Stimulated activated naive CD4-positive, alpha-beta T cell treated with Interleukin-2 at 50 U/mL for 16 hours (primary cell): ENCODE measurements around the gene TIMM21.

Experiments used
- DNase-seq: peaks from one replicate; lab custom pipeline; 2025; lab: John Stamatoyannopoulos, UW

The TIMM21 gene, protein sequence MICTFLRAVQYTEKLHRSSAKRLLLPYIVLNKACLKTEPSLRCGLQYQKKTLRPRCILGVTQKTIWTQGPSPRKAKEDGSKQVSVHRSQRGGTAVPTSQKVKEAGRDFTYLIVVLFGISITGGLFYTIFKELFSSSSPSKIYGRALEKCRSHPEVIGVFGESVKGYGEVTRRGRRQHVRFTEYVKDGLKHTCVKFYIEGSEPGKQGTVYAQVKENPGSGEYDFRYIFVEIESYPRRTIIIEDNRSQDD

DNA sequence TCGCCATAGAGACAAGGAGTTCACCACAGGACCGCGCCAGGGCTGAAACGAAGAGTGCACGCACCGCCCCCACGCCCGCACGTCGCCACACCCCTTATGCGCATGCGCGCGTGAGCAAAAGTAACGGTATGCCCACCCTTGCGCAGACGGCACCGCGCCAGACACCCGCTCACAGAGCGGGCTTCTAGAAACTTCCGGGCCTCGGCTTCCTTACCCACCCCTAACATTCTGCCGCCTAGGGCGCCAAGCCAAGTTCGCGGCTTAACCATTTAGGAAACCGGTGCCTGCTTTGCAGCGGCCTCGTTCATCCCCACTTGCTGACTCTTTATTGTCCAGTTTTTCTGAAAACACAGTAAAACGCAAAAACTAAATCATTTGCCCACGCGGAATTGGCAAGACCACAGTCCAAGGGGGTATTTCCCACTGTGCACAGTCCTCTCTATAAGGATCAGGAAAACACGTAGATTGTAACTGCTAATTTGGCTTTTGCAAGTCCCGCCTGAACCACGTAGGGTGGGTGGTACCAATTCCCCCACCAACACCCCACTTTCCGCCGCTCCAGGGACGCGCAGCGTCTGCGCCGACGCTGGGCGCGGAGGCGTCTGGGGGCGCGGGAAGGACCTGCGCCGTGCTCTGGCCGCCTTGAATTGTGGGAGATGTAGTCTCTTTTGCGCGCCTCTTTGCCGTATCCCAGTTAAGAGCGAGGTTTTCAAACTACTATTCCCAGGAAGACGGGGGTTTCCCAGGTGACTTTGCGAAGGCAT lies at the start of gene TIMM21, which contains the start of gene FBXO15:
Gene TIMM21 (plus strand): TSS at position 745 of the 764 bp plus-strand sequence. CDS start 286 bp downstream, outside the sequence.
Gene FBXO15 (minus strand): TSS at position 56 of the 764 bp plus-strand sequence. CDS start 49 bp downstream, at position 7.
- peak; percentile 94 for DNase-seq

DNA sequence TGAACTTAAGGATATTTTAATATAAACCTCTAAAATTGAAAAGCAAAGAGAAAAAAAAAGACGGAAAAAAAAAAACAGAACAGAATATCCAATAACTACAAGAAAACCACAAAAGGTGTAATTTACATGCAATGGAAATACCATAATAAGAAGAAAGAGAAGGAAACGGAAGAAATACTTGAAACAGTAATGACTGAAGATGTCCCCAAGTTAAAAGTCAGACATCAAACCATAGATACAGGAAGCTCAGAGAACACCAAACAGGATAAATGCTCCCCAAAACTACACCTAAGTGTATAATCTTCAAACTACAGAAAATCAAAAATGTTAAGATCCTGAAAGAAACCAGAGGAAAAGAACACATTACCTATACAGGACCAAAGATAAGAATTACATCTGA lies 39.9 kb upstream of the TIMM21 start:
- no peak for DNase-seq

DNA sequence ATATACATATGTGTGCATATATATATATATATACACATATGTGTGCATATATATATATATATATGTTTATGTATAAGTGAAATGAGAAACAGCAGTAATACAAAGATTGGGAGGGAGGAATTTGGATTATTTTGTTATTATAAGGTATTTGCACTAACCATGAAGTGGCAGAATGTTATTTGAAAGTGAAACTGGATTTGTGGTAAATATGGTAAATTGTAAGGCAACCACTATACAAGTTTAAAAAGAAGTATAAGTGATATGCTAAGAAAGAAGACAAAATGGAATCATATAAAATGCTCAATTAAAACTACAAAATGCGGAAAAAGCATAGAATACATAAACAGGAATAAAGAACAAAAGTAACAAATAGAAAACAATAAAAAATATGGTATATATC lies 38.2 kb upstream of the TIMM21 start:
- DNase-seq: no peak

DNA sequence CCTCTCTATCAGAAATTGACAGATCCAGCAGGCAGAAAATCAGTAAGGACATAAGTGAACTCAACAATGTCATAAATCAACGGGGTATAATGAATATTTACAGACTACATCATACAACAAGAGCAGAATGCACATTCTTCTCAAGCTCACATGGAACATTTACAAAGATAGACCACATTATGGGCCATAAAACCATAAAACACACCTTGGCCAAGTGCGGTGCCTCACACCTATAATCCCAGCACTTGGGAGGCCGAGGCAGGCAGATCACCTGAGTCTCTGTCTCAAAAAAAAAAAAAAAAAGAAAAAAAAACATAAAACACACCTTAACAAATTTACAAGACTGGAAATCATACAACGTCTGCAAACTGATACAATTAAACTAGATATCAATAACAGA lies 37.3 kb upstream of the TIMM21 start:
- no peak for DNase-seq

DNA sequence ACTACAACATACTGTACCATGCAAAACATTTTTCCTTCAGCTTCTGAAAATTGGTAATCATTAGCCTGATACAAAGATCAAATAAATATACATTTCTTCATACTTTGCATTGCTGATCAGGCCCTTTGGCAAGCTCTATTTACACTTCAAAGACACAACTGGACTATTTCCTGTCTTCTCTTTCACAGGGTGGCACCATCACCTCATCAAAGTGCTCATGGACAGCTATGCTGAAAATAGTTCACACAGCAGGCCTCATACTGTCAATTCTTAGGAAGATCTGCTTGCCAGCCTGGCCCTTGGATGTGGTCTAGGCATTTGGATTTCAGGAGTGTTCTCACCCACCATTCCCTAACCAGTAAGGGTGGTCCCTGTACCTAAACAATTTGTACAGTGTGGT lies 34.6 kb upstream of the TIMM21 start:
- DNase-seq: no peak

DNA sequence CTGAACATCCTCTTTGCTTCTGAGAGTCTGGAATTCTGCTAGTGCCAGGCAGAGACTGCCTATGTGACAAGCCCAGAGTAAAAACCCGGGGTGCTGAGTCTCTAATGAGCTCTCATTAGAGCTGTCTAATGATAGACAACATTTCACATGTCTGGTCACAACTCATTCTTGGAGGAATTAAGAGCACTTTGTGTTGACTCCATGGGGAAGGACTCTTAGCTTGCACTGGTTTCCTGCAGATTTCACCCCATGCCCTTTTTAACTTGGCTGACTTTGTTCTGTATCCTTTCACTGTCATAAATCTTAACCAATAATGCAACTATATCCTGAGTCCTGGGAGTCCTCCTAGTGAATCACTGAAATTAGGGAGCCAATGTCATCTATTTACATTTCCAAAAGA lies 34.2 kb upstream of the TIMM21 start:
- DNase-seq: no peak

DNA sequence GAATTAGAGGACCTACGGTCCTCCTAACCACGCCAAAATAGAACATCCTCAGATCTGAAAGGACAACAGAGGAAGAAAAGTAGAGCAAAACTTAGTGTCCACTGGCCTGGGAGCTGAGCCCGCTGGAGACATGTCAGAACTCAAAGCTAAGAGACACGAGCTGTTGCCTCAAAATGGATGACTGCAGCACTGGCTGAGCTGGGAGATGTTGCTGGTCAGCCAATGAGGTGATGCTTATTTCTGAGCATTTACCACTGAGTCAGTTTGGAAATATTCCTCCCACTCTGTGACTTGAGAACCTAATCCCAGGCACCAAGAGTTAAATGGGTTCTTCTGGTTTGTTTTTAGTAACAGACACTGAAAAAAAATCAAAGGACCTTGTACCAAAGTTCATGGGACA lies 33.3 kb upstream of the TIMM21 start:
- DNase-seq: no peak

DNA sequence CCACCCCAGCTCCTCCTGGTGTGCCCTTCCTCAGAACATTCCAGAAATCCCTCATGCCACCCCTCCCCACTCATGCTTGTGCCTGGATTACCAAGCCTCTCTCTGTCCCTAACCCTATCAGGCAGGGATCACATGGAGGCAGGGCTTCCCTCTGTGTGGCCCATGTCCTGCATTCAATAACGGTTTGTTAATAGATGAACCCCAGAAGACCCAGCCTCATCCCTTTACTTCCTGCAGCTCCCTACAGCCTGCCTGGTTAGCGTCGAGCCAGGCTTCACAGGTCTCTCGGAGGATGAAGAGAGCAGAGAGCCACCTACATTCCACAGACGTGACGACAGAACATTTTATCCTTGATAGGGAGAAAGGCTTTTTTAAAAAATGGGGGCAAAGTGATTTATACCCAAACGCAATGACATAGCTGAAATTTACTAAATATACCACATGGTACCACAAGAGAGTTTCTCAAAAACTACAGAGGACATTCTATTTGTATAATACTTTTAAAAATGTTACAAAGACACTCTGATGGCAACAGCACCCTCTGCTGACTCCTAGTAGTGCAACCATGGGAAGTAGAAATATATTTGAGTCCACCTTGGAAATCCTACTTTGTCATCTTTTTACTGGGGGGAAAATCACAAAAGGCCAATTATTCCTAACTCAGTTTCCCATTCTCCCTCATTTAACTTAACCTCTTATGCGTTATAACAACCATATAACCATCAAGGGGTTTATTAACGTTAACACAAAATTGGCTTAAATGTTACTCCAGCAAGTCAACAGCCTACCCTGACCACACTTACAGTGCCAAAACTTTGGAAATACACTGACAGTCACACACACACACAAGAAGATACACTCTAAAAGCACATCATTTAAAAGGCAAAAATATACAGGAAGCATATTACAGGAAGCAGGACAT lies 31.4 kb upstream of the TIMM21 start:
- no peak for DNase-seq

DNA sequence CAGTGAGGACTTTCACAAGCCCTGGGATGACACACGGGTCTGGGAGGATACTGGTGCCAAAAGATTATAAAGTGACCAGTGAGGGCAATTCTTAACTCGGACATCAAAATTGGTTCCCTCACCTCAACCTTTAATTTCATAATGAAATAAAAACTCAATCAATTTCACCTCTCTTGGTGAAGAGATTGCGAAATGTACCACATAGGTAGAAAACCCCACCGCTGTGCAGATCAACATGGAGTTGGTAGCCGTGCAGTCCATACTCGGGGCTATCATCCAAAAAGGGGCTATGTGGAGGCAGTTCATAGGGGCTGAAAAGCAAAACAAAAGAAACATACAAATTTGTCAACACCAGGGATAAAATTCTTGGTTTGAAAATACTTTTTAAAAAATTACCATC lies 25.1 kb upstream of the TIMM21 start:
- DNase-seq: no peak

DNA sequence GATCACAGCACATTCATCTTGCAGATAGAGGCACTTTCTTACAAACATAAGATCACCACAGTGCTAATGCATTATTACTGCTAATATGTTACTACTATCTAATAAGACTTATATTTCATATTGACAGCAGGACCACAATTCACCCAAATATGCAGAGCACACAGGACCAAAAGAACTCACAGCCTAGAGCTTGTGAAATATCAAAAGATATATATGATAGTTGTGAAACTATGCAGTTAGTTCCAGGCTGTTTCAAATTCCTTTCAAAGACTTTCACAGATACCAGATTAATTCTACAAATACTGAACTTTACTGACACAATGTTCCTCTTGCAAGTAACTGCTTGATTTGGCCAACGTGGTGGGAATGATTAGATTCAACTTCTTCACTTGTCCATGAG lies 23.7 kb upstream of the TIMM21 start:
- DNase-seq: no peak

DNA sequence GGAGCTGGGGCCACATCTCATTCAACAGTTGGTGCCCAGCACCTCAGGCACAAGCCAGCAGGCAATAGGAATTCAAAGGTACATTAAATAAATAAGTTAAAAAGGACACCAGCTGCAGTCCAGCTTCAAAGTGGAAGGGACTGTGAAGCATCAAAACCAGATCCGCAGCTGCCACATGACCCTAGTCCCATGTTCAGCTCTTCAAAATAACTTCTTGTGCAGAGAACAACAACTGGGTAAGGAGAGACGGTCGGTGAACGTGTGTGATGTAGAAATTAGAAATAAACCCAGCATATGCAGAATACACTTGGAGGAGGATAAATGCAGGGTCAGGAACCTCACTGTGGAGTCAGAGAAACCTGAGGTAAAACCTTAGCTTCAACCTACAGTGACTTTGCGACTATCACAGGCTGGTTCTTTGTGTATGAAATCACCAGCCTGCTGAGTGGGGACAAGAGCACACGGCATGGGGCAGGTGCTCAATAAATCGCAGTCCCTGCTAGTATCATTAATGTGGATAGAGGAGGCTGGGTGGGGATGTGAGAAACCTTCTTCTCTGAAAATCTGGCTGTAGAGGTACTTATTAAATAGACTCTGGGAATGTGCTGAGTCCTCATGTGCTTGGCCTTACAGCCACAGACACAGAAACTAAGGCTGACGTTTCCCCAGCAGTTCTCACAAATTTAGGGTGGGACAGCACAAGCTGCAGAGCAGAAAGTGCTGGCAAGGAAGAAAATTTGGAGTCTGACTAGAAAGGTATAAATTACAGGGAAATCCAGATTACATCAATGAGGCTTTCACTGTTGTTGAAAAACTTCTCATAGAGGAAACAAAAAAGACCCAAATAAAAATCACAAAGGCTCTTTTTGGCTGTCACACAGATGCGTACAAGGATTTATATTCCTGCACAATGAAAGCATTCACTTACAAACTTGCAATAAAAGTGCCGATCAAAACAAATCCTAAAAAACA lies 21.4 kb upstream of the TIMM21 start:
- no peak for DNase-seq

DNA sequence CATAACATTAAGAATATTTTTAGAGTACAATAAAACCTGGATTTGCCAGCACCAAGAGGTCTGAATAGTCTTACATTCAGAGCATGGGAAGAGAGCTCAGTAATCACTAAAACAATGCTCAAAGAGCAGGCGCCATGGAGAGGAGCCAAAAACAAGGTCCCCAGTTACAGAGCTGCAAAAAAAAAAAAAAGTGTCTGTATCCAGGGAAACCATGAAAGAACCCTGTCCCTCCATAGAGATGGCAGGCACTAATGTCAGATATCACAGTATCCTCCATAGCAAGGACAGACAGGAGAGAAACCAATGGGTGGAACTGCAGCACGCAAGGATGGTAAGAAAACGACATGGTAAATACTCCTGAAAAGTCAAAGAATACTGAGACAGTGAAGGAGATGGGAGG lies 20.2 kb upstream of the TIMM21 start:
- no peak for DNase-seq

DNA sequence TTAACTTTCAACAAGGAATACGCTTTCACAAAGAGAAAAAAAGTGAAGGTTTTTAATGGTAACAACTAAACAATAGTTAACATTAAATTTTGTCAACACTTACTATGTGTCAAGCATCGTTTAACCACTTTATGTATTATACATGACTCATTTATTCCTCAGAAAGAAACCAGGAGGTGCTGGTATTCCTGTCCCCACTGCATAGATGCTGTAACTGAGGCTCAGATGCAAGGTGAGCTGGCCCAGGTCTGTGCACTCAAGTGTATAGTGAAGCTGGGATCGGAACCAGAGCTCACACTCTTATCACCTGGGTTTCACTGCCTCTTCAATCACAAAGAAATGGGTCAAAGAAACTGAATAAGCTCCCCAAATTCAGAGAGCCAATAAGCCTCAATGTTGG lies 17.2 kb upstream of the TIMM21 start:
- DNase-seq: no peak

DNA sequence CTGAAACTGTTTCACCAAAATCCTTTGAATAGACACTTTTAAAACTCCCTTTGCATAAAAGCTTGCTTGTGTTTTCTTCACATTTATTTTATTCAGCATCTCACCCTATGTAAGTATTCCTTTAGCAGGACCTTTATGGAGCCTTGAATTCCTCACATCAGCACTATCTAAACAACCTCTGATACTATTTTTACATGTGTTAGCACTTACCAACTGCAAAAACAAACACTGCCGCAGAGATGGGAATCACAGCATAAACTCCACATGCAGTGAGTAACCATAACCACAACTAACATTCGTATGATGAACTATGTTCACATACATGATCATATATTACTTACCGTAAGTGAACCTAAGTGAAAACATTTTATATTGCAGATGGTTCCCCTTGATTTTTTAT lies 16.1 kb upstream of the TIMM21 start:
- no peak for DNase-seq

DNA sequence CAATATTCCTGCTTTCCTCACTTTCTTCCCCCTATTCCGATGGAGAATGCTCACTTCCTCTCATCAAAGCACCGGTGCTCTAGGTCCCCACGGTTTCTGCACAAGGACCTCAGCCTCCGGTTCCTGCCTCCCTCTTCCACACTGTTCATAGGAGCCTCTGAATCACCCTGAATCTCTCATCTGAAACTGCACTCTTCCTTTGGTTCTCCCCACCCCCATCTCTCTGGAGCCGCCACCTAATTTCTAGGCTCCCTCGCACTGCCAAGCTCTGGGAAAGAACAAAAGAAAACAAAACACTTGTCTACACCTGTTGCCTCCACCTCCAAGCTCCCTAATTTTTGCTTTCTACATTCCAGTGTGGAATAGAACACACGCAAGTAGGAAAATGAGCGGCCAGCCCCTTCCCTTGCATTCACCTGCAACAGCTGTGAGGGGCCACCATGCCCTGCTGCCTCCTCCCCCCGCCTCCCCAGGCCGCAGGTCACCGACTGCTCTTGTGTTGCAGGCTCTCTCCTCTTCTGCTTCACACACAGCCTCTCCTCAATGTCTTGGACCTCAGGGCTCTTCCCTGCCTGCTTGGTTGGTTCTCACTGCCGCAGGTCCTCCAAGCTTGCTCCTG lies 10.3 kb upstream of the TIMM21 start:
- no peak for DNase-seq

DNA sequence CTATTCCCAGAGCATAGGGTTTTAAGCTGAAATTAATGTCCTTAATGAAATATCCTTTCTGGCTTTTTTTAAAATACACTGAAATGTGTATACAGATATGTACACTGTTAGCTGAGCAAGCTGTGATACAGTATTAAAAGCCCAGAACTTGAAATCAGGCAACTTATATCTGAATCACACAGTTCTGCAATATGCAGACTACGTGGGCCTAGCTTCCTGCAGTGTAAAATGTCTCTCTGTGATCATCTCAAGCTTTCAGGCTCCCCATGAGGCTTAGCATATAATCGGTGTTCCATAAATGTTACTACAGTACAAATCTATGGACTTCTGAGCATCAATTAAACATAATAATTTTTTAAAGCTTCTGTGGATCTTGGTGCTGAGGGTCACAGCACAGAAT lies 8.9 kb upstream of the TIMM21 start:
- no peak for DNase-seq

DNA sequence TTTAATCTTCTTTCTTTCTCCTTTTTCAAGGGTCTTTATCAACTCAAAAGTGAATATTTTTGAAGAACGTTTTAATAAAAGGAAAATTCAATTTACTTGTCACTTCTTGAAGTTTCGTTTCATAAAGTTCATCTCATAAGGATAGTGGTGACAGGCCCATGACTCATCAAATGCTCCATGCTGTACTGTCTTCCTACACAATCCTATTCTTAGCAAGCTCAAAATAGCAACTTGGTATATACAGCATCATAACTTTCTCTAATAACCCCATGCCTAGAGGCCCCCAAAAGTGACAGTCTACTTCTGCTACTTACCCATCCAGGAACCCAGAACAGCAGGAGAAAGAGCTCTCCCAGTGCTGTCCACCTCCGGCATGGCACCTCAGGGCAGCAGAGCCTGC lies 8.4 kb upstream of the TIMM21 start:
- DNase-seq: peak; percentile 12

DNA sequence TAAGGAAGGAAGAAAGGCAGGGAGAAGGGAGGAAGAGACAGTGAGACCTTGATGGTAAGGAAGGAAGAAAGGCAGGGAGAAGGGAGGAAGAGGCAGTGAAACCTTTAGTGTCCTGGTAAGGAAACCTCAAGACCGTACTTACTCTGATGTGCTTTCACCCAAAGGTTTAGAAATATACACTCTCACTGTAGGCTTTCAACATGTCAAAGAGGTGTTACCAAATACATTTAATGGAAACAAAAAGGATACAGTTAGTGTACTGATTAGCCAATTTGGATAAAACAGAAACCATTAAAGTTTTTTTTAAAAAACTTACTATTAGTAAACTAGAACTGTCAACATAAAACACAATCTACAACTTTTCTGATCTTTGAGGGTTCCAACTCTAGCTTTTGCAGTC lies 7.7 kb upstream of the TIMM21 start:
- DNase-seq: no peak

DNA sequence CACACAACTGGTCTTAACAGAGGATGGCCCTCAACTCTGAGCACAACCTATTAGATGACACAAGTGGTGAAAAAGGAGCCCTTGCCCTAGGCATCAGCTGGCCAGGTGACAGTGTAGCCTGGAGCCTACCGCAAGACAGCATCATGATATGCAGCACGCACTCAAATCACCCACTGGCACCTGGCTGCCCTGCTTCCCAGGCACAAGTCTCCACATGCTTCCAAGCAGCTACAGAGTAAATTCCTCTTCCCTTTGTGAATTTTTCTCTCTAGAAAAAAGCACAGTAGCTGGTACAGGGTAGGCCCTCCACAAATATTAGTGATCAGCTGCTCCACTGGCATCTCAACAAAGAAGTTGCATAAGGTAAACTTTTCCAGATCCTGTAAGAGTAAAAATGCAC lies 6.7 kb upstream of the TIMM21 start:
- DNase-seq: no peak

DNA sequence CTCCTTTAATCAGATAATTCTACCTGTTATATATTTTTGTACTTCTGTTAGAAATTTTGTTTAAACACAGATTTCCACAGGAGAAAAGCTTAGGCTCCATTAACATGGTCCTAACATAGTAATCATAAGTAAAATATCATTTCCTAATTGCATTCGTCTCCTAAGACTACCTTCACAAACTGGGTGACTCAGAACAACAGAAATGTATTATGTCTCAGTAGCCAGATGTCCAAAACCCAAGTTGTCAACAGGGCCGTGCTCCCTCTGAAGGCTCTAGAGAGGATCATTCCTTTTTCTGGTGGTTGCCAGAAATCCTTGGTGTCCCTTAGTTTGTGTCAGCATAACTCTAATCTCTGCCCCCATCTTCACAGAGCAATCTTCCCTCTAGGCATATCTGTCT lies 6.1 kb upstream of the TIMM21 start:
- DNase-seq: no peak

DNA sequence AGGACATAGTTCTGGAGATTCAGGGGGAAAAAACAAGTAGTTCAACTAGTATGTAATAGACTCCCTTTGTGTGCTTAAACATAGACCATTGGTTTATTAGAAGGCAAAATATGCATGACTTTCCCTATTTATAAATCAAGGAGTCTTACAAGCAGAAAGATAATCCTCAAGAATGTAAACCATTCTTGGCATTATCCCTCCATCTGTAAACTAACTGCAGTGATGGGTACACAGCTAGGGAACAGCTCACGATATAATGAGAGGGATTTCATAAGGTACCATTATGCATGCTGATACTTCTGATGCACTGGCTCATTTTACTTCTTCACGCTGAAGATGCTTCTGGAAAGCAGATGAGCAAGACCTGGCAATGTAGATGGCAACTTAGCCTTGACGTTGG lies 1.6 kb upstream of the TIMM21 start:
- DNase-seq: no peak
